GM21717 (cell line): ENCODE data around the gene CLNS1A.
"Not testable (repeated sequence)": the region's sequence is repeated elsewhere in the genome, so short reads cannot be mapped to it uniquely, and the experiment has no call there.

ENCODE experiments used
- ATAC-seq: cut with Tn5 transposase; IDR thresholded peaks from one replicate; pipeline ENCODE4 v1.9.1; 2021; ENCODE audit warnings: mild to moderate bottlenecking, moderate library complexity; ENCODE audit not compliant: unreplicated experiment

Gene CLNS1A

GRCh38 chr11:77637345-77638165 lies at the start of gene CLNS1A:
TSS of gene CLNS1A (minus strand) at chr11:77637794. CDS start at chr11:77637714, 80 bp downstream.
- peak; percentile 94 for ATAC-seq

- ATAC-seq, result no peak
Measured at GRCh38 chr11:77687088-77687487, 49.5 kb upstream of the CLNS1A start.

DNA sequence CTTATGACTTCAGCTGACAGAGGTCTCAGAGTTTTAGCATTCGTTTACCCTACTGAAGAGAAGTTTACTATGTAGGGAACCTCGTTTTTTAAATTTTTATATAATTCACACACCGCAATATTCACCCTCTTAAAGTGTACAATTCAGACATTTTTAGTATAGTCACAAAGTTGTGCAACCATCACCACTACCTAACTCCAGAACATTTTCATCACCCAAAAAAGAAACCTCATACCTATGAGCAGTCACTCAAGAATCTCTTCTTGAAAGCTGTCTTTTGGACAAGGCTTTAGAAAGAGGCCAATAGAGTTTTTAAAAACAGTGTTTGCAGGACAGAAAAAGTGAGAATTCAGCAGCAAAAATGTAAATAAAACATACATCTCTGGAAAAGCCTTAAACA lies 39.5 kb upstream of the CLNS1A start:
- no peak for ATAC-seq

DNA sequence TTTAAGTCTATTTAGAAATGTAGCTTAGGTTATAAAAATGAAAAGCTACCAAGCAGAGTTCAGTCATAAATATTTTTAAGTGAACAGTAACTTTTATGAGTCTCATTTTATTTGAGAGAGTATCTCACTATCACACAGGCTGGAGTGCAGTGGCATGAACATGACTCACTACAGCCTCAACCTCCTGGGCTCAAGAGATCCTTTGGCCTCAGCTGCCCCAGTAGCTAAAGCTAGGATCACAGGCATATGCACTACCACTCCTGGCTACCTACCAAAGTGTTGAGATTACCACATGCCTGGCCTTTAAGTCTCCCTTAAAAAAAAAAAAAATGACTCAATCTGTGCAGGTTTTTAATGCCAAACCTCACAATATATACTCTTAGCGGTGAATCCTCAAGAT lies 34.7 kb upstream of the CLNS1A start:
- ATAC-seq, result no peak

DNA sequence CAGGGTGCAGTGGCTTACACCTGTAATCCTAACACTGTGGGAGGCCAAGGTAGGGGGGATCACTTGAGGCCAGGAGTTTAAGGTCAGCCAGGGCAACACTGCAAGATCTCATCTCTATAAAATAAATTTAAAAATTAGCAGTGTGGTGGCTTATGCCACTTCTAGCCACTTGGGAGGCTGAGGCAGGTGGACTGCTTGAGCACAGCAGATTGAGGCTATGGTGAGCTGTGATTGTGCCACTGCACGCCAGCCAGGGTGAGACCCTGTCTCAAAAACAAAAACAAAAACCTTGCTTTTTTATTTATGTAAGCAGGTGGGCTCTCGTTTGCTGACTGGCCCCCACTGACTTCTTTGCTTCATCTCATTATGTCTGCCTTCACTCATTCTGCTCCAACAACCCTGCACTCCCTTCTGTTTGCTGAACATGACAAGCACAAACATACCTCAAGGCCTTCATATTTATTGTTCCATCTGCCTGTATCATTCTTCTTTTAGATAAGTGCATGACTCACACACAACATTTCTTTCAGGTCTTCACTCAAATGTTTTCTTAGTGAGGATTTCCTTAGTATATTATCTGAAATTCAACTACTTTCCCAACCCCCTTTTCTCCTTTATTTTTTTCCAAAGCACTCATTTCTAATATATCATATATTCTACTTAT lies 32.4 kb upstream of the CLNS1A start:
- ATAC-seq, result no peak

- no peak for ATAC-seq
Measured at GRCh38 chr11:77668760-77669159, 31.2 kb upstream of the CLNS1A start.

- no peak for ATAC-seq
Measured at GRCh38 chr11:77665240-77665965, 27.8 kb upstream of the CLNS1A start.

DNA sequence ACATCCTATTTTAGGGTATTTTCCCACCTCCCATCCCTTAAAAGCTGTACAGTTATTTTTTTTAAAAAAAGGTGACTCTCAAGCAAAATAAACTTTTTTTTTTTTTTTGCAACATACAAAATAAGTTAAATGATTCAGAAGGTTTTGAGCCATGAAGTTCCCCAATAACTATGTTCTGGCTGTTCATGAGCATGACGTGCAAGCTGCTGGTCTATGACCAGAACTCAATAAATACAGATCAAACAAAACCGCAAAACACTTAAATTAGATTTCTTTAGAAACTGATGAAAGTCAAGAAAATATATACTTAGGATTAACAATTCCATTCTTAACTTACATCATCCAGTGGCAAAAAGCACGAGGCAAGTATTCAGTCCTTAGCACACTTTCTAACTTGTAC lies 24.1 kb upstream of the CLNS1A start:
- no peak for ATAC-seq

DNA sequence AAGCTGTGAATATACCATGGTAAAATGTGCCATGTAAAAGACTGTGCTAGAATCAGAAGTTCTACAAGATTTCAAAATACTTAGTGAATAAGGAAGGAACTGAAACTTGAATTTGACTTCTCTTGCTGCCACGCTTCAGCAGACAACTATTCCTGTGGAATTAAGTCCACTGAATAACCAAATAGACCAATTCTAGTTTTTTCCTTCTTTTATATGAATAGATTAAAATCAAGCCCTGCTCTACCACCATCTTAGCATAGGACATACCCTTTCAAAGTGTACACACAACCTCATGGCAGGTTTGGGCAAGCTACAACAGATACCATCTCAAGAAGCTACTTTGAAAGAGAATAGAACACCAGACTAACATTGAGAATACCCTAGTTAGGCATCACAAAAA lies 23.4 kb upstream of the CLNS1A start:
- no peak for ATAC-seq

DNA sequence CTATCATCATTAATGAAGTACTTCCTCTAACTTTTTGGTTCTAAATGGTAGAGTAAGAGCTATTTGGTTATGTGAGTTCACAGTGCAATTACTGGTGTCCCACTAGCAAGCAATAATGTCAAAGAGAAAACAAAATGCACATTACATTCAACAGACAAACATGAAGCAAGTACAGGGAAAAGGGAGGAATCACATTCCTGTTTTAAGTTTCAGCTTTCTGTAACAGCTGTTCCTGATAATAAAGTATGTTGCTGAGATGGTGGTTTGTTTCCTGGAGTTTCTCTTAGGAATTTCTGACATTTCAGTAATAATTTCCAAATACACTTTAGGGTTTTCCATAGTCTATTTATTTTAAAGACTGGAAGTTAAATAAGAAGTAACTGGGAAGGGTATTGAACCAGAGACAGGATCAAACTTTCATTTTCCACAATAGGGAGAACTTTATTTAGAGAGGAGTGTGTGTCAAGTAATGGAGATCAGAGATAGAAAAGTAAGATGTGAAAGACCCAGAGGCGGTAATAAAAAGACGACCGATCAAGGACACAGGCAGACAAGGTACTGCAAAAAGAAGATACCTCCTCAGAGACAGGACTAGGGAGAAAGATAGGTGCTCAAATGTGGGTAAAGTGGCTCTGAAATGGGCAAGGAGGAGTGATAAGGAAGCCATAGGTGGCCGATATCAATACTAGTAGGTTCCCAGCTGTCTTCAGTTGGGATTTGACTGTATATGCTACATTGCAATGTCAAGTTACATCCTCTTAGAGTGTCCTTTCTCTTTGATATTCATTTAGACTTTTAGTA lies 20.8 kb upstream of the CLNS1A start:
- no peak for ATAC-seq

- no peak for ATAC-seq
Measured at GRCh38 chr11:77656362-77656761, 18.8 kb upstream of the CLNS1A start.

DNA sequence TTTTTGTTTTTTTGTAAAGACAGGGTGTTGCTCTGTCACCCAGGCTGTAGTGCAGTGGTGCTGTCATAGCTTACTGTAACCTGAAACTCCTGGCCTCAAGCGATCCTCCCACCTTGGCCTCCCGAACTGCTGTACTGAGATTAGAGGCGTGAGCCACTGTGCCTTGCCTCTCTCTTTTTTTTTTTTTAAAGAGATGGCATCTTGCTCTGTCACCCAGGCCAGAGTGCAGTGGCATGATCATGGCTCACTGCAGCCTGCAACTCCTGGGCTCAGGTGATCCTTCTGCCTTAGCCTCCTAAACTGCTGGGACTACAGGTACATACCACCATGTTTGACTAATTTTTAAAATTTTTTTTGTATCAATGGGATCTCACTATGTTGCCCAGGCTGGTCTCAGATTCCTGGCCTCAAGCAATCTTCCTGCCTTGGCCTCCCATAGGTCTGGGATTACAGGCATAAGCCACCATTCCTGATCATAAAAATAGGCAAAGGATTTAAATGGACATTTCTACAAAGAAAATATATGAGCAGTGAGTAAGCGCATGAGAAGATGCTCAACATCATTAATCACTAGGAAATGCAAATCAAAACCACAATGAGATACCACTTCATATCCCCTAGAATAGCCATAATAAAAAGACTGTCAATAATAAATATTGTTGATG lies 17.3 kb upstream of the CLNS1A start:
- no peak for ATAC-seq

DNA sequence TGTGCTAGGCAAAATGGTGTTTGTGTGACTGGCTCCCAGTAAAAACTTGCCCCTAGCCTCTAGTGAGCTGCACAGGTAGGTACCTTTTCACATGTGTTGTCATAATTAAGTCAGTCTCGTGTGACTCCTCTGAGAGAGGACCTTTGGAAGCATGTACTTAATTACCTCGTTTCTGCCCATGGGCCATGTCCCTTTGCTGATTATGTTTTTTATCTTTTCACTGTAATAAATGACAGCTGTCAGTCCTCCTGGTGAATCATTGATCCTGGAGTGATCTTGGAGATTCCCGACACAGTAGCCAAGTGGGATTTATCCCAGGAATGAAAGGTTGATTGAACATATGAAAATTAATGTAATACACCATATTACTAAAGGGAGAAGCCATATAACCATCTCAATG lies 12.5 kb upstream of the CLNS1A start:
- ATAC-seq, result no peak

GRCh38 chr11:77647654-77648305 lies 10.2 kb upstream of the CLNS1A start:
- ATAC-seq, result no peak

DNA sequence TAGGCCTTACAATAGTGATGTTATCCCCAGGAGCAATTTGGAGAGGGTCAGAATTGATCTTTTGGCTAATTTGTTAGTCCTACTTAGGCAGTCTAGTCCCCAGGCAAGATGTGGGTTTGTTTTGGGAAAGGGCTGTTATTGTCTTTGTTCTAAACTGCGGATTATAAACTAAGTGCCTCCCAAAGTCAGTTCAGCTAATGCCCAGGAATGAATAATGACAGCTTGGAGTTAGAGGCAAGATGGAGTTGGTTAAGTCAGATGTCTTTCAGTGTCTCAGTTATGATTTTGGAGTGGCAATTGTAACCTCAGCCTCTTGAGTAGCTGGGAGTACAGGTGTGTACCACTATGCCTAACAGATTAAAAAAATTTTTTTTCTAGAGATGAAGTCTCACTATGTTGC lies 7.3 kb upstream of the CLNS1A start:
- ATAC-seq, result no peak

DNA sequence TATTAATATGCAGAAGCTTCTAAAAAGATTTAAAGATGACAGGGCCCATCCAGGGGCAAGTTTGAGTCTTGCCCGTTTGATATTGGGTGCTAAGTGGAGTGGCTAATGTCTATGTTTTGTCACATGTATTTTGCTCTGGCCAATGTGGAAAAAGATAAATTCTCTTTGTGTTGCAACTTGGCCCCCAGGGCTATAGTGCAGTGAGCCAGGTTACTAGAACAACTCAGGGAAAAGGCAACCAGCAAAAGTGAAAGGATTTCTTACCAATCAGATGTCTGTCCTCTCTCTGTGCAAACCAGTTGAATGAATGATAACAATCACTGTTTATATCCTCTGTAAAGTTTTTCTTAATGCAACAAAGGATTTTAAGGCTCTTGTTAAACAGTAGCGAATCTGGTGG lies 4.6 kb upstream of the CLNS1A start:
- no peak for ATAC-seq

DNA sequence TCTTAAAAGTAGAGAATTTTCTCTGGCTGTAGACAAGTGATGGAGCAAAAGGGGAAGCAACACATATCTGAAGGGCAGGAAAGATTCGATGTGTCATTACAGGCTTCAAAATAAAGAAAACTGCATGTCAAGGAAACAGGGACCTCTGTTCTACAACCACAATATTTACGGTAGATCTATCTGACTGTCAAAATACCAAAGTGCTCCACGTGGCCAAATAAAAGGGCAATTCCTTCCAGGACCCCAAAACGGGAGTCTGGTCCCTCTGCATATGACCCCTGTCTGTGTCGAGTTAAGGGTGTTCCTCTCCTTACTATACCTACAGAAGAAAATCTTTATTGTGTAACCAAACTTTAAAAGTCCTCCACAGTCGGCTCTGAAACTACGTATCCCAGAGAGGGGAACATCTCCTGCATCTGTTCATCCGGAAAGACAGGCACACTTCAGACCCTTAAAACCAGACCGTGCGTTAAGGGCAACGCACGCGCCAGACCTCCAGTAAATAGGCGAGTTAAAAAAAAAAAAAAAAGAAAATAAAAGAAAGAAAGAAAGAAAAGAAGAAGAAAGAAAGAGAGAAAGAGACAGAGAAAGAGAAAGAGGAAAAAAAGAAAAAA lies 756 bp downstream of the CLNS1A start:
- ATAC-seq, result no peak

GRCh38 chr11:77633926-77634325 lies 3.7 kb downstream of the CLNS1A start:
- ATAC-seq, result not testable (repeated sequence)

GRCh38 chr11:77630157-77630710 lies 7.4 kb downstream of the CLNS1A start:
- no peak for ATAC-seq
